Measurements from ENCODE around the gene OSGEP. TPM values are rescaled to one million over a fixed set of nuclear protein-coding genes. Genes with fewer than 3 reads are reported as not detected.

Gene OSGEP
- total RNA-seq, 1 donor from 2014 or later = 21.2 TPM

DNA sequence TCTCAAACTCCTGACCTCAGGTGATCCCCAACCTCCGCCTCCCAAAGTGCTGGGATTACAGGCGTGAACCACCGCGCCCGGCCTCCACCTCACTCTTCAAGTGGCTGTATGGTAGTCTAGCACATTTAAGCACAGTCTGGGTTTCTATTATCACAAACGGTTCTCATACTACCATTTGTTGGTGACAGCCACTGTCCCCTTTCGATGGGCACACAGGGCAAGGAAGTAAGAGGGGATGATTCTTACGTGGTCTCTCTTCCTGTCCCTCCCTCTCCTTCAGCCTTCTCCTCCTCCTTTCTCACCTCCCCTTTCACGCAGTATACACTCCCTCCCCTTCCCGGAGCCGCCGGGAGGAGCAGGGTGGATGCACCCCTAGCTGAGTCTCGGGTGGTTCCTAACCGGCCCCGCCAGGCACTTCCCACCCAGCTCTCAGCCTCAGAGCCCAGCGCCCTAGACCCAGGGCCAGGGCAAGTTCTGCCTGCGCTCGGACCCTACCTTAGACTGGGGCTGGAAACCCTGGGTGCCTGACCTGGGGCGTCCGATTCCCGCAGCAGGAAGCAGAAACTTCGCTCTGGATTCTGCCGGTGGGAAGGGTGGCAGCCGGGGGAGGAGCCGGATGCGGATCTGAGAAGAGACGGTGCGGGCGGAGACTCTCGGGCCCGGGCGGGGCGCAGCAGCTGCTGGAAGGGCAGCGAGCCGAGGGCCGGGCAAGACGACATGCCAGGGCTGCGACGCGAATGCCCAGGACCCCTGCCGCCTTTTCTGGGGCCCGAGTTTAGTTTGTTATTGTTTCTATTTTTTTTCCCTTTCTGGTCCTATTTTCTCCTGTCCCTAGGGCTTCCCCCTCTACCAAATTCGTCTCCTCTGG is 41.5 kb downstream of the OSGEP start, which contains the start of gene TEP1:
TSS of gene TEP1 (minus strand) at position 626 of the 868 bp plus-strand sequence. CDS start 5,062 bp downstream, outside the sequence.
- peak; percentile 95 for DNase-seq (ENCODE audit: low spot score)
- intact Hi-C loops (cut with DNase I) = loop anchor here (2.0 to 5.0 kb wide), 4 partner anchors 42 to 269 kb away; partner anchors contain the start of genes APEX1, OSGEP, PARP2 and RNASE4

DNA sequence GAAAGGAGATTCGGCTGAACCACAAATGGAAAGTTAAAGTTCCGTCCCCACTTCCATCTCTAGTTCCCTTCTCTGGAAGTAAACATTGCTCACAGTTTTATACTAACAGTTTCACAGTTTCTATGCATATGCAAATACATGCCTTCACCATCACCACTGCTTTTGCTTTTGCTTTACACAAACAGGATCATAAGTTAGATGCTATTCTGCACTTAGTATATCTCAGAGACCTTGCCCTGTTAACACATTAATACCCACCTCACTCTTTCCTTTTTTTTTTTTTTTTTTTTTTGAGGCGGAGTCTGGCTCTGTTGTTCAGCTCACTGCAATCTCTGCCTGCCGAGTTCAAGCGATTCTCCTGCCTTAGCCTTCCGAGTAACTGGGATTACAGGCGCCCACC is 42.2 kb downstream of the OSGEP start:
- no peak for DNase-seq (ENCODE audit: low spot score)
- intact Hi-C loops (cut with DNase I) = loop anchor here (2.0 to 5.0 kb wide), 4 partner anchors 42 to 270 kb away; partner anchors contain the start of genes APEX1, OSGEP, PARP2 and RNASE4

- no peak for DNase-seq (ENCODE audit: low spot score)
- intact Hi-C loops (cut with DNase I) = no loop called here
Observed at GRCh38 chr14:20409226-20409625, 45.4 kb downstream of the OSGEP start.

DNA sequence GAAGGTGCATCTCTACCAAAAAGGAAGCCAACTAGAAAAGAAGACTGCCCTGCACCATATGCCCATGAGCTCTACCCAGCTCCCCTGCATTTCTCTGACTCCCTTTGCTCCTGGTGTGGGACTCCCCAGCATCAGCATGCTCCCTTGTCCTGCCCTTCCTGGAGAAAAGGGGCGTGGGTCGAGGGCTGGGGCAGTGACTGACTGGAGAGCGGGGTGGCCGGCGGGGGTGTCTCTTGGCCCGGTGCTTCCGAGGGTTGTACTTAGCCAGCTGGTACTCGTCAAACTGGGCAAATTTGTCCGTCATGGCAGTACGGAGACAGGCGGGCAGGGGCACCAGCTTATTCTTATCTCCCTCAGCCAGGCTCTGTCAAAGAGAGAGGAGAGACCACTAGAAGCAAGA is 51.1 kb downstream of the OSGEP start:
- intact Hi-C loops (cut with DNase I) = no loop called here
- no peak for DNase-seq (ENCODE audit: low spot score)

DNA sequence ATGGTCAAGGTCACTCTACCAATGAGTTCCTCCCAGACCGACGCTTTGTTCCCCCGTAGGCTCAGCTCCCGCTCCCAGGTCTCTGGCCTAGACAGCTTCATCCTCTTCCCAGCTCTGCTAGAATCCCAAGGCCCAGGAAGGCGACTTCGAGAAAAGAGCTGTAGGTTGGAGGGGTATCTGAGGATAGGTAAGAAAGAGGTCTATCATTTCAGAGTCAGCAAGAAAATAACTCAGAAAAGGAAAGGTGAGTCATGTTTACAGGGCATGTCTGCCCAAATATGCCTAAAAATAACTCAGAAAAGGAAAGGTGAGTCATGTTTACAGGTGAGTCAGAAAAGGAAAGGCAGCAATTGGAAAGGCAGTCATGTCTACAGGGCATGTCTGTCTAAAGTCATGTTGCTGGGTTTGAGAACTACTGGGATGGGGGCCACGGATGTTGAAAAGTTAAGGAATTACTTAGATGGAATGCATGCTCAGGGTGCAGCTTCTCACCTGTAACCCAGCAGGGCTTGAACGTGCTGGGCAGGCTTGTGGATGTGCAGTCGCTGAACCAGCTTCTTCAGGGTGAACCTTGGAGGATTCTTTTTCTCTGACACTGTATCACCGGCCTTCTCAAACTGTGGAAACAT is 53.5 kb downstream of the OSGEP start:
- DNase-seq (ENCODE audit: low spot score) = no peak
- intact Hi-C loops (cut with DNase I) = no loop called here

DNA sequence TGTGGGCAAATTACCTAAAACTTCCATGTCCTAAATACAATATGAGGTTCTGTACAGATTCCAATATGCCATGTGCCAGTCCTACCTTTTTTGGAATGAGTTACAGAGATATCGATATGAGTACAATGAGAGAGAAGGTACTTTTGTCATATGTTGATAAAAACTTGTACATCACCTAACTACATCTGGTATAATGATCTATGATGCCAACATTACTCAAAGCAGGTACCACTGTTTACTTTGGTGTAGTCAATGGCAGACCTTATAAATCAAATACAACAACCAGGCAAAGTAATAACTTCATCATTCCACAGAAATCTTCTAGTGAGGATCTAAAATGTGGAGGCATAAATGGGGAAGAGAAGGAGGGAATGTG is 54.0 kb downstream of the OSGEP start:
- intact Hi-C loops (cut with DNase I) = no loop called here

DNA sequence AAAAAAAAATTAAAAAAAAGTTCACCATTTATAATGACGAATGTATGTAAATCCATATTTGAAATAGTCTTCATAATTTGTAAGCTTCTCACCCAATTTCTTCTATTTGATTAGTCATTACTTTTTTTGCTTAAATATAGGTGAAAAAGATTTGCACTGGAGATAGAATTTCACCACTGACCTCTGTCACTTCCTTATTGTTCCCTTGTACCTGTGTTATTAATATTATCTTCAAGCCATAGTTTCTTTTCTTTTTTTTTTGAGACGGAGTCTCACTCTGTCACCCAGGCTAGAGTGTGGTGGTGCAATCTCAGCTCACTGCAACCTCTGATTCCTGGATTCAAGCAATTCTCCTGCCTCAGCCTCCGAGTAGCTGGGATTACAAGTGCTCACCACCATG is 57.1 kb downstream of the OSGEP start:
- no peak for DNase-seq (ENCODE audit: low spot score)
- intact Hi-C loops (cut with DNase I) = no loop called here

More for the DNA sequence above, 54.0 kb downstream of the OSGEP start:
- DNase-seq (ENCODE audit: low spot score) = no peak

Other genes starting within 250 kb of the OSGEP start
- gene OR11H6, start 231.1 kb downstream of the OSGEP start, total RNA-seq = not detected
- gene OR11H7, start 225.8 kb downstream of the OSGEP start, total RNA-seq = not detected
- not detected for gene OR11H4, start 215.5 kb downstream of the OSGEP start, total RNA-seq
- 11.1 TPM for gene TTC5, start 148.9 kb downstream of the OSGEP start, total RNA-seq
- 61.3 TPM for gene CCNB1IP1, start 121.5 kb downstream of the OSGEP start, total RNA-seq
- 15.2 TPM for gene PARP2, start 111.2 kb downstream of the OSGEP start, total RNA-seq
- 15.7 TPM for gene TEP1, start 41.3 kb downstream of the OSGEP start, total RNA-seq
- 0.35 TPM for gene KLHL33, start 18.6 kb downstream of the OSGEP start, total RNA-seq
- gene APEX1, start 414 bp upstream of the OSGEP start, total RNA-seq = 66.0 TPM
- 18.2 TPM for gene PIP4P1, start 6.6 kb upstream of the OSGEP start, total RNA-seq
- 17.4 TPM for gene PNP, start 14.6 kb upstream of the OSGEP start, total RNA-seq
- gene RNASE10, start 50.7 kb upstream of the OSGEP start, total RNA-seq = 0.48 TPM
- gene RNASE9, start 106.2 kb upstream of the OSGEP start, total RNA-seq = not detected
- not detected for gene RNASE11, start 133.2 kb upstream of the OSGEP start, total RNA-seq
- gene RNASE12, start 136.6 kb upstream of the OSGEP start, total RNA-seq = not detected
- gene OR6S1, start 186.9 kb upstream of the OSGEP start, total RNA-seq = not detected
- 5.6 TPM for gene RNASE4, start 229.7 kb upstream of the OSGEP start, total RNA-seq
- gene ANG, start 234.0 kb upstream of the OSGEP start, total RNA-seq = 2.7 TPM

All from cardiac septum (tissue), 1 donor.